ENCODE data around the gene PACRG.

PACRG gene

GRCh38 chr6:163136681-163137397 lies 409.1 kb downstream of the PACRG start:
- no peak for DNase-seq (ENCODE audit: low read depth, low spot score)

DNA sequence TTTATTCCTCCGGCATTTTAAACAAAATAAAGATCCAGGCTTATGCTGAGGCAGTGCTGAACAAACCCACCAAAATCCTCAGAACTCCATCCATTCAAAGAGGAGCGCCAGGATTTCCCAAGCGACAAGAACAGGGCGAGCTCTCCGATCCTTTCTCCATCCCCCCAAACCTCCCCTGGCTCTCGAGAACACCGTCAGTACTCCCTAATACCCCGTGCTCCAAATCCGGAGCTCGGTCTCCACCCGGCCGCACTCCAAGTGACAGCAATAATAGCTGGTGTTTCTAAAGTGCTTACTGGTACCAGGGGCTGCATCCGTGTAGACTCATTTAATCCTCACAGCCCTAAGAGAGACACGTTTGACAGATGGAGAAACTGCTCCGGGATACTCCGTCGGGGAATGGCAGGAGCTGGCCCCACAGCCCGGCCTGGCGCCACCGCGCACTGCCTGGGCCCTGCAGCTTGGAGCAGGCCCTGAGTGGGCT lies 409.7 kb downstream of the PACRG start:
- DNase-seq (ENCODE audit: low read depth, low spot score), result no peak

- DNase-seq (ENCODE audit: low read depth, low spot score), result no peak
These were observed 418.3 kb downstream of the PACRG start for GRCh38 chr6:163146036-163146435.

DNA sequence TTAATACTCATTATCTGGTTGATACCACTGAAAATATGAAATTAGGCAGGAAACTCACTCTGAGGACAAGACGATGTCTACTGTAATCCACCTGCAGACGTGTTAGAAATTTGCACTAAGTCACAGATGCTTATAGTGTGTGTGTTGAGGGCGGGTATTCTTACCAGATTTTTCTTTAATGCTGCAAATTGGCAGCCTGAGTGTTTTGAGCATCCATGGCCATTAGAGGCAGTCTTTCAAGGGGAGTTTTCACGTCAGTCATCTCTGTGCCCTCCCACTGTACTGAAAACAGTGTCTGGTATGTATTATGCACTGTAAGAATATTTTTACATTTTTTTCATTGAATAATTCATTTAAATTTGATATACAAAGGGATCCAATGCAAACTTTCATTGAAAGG lies 420.2 kb downstream of the PACRG start:
- no peak for DNase-seq (ENCODE audit: low read depth, low spot score)

DNA sequence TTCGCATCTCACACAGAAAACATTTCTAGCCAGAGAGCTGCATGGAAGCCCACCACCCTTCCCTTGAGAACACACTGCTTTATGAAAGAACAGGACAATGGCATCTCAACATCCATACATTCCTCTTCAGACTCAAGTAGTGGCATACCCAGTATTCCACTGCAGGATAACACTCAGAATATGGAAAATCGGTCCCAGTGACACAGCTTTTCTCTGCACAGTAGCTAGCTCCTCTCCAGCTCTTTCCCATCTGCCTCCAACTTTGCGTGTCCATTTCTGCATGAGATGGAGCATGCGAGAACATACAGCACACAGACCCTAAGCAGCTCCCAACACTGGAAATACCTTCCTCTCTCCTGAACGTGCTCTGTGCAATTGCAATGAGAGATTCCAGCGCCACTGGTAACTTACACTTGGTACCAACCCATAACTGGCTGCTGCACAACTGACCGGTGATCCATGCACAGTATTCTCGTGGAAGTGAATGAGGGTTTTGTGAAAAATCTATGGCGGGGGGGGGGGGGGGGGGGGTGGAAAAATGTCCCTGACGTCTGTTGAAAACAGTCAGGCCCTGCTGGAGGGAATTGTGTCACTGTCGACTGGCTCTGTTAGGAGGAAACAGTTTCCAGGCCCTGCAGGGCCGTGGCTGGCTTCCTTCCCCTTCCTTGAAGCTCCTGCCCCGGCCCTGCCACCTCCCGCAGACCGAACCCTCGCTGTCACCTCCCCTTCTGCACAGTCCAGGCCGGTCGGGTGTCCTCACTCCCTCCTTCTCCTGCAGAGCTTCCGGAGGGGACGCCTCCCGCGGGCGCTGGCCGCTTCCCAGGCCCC lies 420.9 kb downstream of the PACRG start:
- no peak for DNase-seq (ENCODE audit: low read depth, low spot score)

GRCh38 chr6:163149279-163149848 lies 421.6 kb downstream of the PACRG start:
- no peak for DNase-seq (ENCODE audit: low read depth, low spot score)

DNA sequence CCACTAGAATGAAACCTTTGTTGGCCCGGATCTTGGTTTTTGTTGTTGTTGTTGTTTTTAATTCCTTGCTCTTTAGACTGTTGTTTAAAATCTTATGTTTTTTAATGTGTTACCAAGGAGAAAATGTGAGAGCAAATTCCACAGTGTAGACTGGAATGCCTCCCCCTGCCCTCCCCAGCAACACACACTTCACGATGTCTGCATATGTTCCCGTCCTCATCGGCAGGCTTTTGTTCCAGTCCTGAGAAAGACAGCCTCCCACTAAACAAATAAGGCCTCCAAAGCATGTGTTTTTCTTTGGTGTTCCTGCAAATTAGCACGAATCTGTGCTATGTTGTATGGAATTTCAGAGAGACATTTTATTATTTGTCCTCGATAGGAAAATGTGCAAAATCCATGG lies 423.4 kb downstream of the PACRG start:
- DNase-seq (ENCODE audit: low read depth, low spot score), result no peak

- DNase-seq (ENCODE audit: low read depth, low spot score), result no peak
These were observed 424.9 kb downstream of the PACRG start for GRCh38 chr6:163152701-163153100.

DNA sequence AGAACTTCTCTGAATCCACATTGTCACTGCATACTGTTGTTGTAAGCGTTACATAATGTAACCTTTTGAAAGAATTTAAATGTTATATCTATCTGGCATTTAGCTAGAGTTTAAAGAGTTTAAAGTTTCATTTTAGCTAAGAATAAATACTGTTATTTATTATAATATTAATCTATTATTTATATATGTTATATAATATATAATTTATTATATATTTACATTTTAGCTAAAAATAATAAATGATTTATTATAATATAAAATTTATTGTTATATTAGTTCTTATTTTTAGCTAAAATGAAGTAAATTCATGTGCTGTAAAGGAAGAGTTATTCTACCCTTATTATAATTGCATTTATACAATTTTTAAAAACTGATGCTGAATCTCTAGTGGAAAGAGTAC lies 431.3 kb downstream of the PACRG start:
- DNase-seq (ENCODE audit: low read depth, low spot score), result no peak

GRCh38 chr6:163159689-163160088 lies 431.9 kb downstream of the PACRG start:
- DNase-seq (ENCODE audit: low read depth, low spot score), result no peak

DNA sequence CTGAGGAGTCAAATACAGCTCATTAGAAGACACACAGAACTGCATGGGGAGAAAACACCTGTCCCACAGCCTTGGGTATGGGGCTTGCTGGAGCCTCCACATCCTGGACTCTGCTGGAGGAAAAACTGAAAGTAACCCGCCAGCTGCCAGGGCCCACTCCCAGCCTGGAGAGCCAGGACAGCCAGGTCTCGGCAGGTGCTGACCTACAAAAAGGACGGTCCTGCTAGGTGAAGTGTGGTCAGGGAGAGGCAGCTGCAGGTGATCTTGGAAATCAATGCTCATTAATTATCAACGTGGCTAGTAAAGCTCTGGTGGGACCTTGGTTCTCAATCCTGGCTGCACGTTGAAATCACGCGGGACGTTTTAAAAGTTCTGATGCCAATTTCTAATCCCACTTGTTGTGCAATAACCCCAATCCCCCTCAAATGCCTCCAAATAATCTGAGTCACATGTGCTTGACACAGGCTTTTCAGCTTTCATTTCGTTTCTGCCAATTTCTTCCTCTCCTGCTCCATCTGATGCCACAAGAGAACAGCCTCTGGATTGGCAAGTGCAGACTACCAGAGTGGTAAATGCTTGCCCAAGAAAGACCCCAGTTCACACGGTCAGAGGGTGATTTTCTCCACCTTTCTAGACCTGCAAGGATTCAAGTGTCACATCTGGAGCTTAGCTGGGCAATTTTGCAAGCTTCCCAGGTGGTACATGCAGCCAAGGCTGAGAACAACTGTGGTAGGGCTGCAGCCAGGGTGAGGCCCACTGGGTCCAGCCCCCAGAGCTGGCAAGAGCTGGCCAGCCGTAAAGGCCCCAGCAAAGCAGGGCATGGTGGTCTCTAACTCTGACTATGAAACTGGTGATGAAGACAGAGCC lies 434.5 kb downstream of the PACRG start:
- no peak for DNase-seq (ENCODE audit: low read depth, low spot score)

- DNase-seq (ENCODE audit: low read depth, low spot score), result peak; percentile 55
These were observed 435.1 kb downstream of the PACRG start for GRCh38 chr6:163162874-163163213.

DNA sequence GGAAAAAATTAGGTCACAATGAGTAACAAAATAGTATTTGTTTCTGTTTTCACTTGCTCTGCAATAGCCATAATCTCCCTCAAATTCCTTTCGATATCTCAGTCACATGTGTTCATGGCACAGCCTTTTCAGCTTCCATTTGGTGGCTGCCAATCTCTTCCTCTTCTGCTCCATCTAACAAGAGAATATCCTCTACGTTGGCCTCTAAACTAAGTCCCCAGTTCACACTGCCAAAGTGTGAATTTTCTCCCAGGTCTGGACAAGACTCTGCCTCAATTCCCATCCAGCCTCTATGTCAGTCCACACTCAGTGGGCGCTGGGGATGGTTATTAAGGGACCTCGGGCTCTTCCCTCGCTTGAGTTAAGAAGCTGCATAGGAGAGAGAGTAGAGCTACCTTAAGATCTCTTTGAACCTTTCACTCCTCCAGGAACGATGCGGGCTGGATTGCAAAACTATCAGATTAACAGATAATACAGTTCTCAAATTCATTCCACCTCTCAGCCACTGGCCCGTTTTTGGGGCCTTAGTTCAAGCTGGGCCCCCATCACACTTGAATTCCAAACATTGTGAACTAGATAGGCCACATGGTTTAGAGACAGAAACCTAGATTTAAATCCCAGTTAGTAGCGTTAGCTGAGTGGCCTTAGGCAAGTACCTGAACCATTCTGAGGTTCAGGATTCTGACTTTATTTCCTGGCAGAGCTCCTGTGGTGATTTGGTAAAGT lies 436.6 kb downstream of the PACRG start:
- no peak for DNase-seq (ENCODE audit: low read depth, low spot score)

DNA sequence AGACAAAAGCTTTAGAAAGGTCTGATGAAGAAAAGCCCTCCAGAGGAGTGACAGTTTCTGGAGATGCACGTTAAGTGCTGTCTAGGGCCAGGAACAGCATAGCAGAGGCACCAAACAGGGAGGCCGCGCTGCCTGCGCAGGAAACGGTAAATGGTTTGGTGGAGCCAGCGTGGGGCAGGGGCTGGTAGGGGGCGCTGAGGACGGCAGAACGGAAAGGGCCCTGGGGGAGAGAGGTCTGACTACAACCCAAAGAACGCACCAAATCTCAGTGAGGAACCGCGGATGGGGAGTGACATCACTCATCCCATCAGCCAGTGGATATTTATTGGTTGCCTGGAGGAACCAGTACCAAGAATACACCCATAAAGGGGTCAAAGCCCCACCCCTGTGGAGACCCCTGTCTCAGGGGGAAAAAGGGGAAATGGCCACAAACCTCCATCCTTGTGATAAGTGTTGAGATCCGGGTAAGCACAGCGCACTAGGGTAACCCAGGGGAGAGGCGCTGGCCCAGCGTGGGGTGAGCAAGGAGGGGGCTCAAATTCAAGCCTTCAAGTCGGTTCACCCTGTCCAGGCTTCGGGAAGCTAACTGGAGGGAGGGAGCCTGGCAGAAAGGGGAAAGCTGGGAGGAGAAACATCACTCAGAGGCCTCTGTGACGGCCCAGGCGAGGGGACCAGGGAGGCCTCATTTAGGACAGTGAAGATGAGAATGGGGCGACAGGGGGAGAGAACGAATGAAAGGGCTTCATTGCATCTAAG lies 437.6 kb downstream of the PACRG start:
- DNase-seq (ENCODE audit: low read depth, low spot score), result no peak

GRCh38 chr6:163165922-163166321 lies 438.1 kb downstream of the PACRG start:
- DNase-seq (ENCODE audit: low read depth, low spot score), result no peak

DNA sequence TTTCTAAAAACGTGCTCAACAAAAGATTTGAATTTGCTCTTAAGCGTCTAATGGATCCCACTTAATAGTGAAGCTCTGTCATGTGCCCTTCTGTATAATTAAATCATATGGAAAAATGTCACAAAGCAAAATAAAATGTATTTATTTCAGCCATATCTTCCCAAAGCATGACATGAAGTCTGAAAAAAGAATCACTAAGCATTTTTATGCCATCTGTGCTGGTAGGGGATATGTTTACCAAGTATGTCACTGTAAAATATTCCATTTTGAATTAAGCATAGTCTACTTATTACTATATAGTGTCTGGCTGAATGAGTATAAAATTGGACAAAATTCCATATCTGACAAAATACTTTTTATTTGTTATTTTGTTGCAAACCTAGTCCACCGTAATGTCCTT lies 438.7 kb downstream of the PACRG start:
- DNase-seq (ENCODE audit: low read depth, low spot score), result no peak

GRCh38 chr6:163169521-163169920 lies 441.7 kb downstream of the PACRG start:
- DNase-seq (ENCODE audit: low read depth, low spot score), result no peak

DNA sequence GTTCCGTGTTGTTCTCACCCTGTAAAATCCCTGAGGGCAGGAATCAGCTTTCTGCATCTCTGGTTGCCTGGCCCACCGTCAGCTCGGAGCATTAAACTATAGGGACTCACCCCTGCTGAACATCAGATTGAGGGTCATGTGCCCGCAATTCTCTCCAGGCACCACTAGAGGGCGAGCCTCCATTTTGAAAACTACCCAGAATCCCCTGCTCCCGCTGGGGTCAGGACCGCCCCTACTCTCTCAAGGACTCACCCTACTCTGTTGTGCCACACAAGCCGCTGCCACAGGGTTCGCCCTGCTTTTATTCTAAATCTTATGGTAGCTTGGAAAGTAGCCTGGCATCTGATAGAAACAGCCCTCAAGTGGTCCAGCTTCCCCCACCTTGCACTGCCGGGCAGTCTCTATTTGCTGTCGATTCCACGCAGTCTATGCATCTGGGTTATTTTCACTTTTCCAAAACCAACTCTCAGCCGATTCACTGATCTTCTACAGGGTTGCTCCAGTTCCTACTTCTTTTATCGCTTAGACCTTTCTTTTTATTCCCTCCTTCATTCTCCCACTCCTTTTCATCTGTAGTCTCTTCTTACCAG lies 442.6 kb downstream of the PACRG start:
- DNase-seq (ENCODE audit: low read depth, low spot score), result peak; percentile 46

- no peak for DNase-seq (ENCODE audit: low read depth, low spot score)
These were observed 446.0 kb downstream of the PACRG start for GRCh38 chr6:163173741-163174140.

GRCh38 chr6:163175301-163175700 lies 447.5 kb downstream of the PACRG start:
- no peak for DNase-seq (ENCODE audit: low read depth, low spot score)
